GM12801 (cell line): ENCODE results near the gene STRADB.

Experiments
- CTCF ChIP-seq: IDR thresholded peaks from one replicate; pipeline ENCODE4 v1.5.1; 2011; ENCODE audit warnings: control low read depth; ENCODE audit not compliant: insufficient read length; ENCODE audit errors: extremely low read depth

Gene STRADB

GRCh38 chr2:201517094-201517493 lies 65.6 kb downstream of the STRADB start:
- TF ChIP-seq CTCF: no peak

GRCh38 chr2:201520201-201520600 lies 68.7 kb downstream of the STRADB start:
- TF ChIP-seq CTCF: no peak

GRCh38 chr2:201522965-201523364 lies 71.4 kb downstream of the STRADB start:
- TF ChIP-seq CTCF: no peak

GRCh38 chr2:201523506-201523905 lies 72.0 kb downstream of the STRADB start:
- no peak for TF ChIP-seq CTCF
